ENCODE results near the gene PDZRN3.

The PDZRN3 gene

DNA sequence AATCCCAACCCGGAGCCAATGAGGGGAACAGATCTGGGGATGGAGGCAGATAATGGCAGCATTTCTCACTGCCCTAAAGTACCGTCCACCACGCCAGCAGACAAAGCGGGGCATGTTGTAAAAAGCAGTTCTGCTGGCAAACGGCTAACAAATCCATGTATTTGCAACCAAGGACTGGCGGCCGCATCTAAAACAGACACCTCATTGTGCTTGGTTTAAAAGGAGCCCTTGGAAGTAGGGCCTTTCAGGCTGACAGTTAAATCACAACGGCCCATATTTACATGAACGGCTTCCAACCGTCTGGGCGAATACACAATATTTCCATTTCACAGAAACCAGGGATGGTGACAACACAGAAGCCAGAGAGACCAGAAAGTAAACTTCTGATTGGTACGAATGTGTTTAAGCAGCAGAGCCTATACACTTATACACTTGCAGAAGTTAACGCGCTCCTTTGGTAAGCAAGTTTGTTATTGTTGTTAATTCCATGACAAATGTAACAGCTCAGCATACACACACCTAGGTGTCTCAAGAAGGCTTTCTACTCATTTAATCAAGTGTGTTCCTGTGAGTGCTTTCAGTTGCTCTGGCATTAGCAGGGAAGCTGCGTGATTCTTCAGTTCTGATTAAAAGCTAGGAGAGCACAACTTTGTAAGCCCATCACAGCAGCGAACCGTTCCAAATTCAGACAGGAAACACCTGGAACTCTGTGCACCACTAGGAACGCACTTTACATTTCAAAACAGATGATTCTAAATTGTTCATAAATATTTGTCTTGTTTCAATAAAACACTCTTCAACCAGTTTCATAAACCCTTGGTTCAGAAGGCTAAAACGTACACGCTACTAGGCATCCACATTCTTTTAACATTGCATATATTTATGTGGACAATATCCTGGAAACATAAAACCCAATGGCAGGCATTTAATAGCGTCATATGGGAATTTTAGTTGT lies 112.9 kb downstream of the PDZRN3 start:
- peak; percentile 74 for DNase-seq

DNA sequence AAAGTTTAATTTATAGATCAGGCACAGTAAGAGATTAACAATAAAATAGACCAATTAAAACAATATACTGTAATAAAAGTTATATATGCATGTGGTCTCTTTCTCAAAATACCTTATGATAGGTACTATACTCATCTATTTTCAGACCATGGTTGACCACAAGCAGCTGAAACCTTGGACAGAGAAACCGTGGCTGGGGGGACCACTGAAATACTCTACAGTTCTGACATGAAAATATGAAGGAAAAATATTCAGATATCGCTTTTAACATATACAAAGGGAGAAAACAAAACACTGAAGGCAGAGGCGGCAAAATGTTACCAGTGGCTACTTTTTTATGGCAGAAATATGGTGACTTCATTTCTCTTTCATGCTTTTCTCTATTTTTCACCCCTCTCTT lies 114.0 kb downstream of the PDZRN3 start:
- DNase-seq = no peak

DNA sequence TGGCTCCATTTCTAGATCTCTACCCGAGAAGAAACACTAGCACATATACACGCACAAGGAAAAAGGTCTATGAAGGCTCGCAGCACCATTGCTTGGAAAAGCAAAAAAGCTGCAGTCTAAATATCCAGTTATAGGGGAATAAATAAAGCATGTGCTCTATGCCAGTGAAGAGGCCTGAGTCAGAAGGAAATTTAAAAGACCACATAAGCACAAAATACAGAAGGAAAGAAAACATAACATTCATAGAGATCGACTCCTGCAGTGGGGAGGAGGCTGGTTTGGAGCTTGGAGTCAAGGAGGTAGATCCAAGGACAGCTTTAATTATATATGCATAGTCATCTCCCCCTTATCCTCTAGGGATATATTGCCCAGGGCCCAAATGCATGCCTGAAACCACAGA lies 114.4 kb downstream of the PDZRN3 start:
- peak; percentile 57 for DNase-seq

DNA sequence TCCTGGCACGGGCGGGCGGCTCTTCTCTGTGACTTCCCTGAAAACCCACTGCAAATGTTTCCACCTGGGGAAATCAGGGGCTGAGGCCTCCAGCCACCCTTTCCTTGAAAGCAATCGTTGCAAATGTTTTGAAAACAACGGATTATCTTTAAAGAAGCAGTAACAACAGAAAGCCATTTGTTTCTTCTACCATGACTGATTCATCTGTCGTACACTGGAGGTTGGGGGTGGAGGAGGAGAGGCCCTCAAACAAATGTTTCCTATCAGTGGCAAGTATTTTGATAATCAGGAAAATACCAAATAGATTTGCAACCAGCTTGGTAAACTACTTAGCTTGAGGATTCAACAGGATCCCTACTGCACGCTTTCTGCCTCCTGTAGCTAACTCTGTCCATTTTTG lies 114.9 kb downstream of the PDZRN3 start:
- DNase-seq = peak; percentile 56

DNA sequence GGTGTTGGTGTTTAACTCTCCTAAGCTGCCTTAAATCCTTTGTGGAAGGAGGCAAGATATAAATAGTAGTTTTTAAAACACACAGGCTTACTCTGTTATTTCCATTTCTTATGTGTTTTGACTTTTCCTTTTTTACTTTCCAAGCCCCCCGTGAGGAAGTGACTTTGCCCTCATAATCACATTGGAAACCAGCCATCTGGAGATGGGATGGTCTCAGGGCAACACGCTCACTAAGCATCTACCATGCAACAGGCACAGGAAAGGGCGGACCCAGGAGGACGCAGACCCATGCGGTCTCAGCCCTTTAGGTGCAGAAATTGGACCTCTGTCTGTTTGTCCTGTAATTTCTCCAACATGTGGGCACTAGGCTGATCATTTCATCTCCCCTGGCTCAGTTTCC lies 115.7 kb downstream of the PDZRN3 start:
- DNase-seq = no peak

DNA sequence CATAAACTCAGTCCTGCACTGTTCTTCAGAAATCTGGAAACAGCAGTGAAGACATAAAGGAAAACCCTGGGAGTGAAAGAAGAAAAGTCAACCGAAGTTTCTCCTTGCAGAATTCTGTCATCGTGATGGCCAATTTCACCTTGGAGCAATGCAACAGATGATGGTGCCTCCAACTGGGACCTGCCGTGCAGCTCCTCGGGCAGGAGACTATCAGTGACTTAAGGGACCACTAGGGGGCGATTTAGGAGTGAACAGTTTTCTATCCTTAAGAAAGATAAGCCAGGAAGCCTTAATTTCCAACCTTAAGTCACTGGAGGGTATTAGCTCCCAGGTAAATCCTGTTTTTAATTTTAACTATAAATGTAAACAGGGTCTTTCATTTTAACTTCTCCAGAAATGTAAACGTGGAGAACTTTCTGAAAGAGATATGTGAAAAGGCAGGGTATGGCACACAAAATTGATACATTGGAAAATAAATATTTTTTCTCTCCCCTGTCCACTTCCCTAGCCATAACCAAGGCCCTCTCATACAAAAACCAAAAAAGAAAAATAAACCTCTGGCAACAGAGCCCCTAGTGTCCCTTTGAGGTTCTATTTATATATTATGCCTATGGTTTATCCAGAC lies 116.3 kb downstream of the PDZRN3 start:
- DNase-seq = peak; percentile 67

DNA sequence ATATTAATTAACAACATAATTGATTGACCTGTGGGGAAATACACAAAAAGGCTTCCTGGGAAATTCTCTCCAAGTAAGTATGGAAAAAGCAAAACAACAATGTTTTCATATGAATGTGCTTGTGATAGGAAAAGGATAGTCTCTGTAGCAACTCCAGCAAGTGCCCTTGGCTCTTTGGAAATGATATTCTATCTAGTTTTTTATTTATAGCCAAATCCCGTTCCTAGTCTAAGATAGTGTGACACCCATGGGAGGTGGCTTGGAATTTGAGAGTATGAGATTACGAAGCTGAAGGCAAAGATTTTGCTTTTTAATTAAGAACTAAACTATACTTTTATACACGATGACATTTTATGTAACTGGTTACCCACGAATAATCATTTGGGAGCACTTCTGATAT lies 119.9 kb downstream of the PDZRN3 start:
- DNase-seq = no peak

DNA sequence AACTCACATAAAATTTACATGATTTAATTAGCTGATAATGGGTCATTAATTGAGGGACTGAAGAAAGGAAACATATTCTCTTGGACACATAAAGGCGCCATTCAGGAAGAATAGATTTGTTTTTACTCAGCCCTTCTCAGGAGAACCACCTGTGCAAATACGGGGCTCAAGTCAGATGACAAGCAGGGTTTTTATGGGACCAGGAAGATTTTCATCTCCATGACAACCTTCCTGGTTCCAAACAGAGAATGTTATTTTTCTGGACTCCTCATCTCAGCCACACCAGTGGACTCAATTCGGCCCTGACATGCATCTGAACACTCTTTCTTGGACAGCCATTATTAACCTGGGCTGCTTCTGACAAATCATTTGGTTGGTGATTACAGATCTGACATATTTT lies 120.5 kb downstream of the PDZRN3 start:
- DNase-seq = no peak

DNA sequence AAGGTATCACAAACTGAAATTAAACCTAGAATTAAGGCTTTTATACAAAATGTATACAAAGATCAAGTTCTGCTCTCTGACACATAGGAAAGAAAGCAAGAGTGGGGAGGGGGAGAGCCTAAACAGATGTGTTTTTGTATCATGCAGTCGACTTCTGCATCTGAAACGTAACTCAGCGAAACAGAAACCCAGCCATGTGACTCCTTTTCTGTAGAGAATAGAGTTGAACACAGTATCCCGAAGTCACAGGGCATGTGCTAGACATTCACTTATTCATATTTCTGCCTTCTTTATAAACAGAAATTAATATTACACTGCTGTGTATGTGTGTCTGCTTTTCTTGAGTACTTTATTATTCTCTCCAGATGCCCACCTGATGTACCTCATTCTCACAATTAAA lies 121.0 kb downstream of the PDZRN3 start:
- peak; percentile 29 for DNase-seq

DNA sequence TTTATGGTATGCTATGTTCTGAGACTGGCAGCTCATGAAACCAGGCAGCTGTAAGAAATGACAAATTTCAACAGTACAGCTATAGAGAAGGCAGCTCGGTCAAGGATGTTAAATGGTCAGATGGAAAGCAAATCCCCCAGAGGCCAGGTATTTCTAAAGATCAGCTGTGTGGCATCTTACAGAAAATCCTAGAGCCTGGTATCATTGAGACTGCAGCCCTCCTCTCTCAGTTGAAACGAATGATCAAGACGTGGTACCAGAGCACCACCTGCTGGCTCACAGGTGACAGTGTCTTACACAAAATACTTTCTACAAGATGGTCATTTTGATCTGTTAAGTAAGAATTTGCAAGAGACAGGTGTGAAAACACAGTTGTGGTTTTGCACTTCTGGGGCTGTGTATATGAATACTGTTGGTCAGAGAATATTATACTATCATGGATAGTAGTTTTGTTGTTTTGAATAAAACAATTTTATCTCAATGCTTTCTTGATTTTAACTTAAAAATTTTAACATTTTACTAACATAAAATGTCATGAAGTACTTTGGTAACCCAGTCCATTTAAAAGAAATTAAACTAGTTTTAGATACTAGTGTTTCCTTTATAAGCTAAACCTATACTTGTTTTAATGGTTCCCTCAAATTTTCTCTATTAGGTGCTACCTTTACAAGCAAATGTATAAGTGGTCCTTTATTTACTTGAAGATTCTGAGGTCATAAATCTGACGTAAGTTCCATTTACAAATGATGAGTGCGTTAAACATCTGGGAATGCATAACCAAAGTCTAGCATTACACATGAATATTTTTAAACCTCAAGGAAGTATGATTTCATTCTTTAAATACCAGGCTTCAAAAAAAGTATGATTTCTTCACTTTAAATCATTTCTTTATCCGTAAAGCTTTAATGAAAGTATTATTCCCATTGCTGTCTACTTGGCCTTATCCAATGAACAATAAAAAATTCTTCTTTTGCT lies 121.8 kb downstream of the PDZRN3 start:
- peak; percentile 92 for DNase-seq

DNA sequence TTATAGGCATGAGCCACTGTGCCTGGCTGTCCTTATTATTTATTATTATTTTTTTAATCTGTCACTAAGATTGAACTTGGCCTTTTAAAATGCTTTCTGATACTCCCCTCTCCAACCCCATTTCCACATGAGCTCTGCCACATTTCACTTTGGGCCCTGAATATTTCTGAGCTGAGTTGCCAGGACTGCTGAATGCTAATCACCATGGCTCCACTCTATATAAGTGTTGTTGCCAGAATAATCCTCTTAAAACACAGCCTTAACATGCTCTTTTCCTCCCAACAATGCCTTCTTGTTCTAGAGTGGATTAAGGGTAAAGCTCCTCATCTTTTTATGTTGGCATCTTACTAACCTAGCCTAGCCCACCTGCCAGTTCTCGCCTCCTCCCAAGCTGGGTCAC lies 124.4 kb downstream of the PDZRN3 start:
- DNase-seq = peak; percentile 33

DNA sequence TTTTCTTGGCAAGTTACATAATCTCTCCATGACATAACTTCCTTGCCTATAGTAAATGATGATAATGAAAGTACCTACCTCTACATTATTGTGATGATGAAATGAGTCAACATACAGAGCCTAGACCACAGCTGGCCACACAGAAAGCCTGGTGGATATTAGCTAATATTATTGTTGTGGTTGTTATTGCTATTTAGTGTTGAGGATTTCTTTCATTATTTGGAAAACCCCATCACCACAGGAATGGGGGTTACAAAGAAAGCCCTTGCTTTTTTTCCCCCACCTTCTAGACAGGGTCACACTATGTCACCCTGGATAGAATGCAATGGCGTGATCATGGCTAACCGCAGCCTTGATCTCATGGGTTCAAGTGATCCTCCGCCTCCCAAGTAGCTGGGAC lies 125.0 kb downstream of the PDZRN3 start:
- peak; percentile 46 for DNase-seq

DNA sequence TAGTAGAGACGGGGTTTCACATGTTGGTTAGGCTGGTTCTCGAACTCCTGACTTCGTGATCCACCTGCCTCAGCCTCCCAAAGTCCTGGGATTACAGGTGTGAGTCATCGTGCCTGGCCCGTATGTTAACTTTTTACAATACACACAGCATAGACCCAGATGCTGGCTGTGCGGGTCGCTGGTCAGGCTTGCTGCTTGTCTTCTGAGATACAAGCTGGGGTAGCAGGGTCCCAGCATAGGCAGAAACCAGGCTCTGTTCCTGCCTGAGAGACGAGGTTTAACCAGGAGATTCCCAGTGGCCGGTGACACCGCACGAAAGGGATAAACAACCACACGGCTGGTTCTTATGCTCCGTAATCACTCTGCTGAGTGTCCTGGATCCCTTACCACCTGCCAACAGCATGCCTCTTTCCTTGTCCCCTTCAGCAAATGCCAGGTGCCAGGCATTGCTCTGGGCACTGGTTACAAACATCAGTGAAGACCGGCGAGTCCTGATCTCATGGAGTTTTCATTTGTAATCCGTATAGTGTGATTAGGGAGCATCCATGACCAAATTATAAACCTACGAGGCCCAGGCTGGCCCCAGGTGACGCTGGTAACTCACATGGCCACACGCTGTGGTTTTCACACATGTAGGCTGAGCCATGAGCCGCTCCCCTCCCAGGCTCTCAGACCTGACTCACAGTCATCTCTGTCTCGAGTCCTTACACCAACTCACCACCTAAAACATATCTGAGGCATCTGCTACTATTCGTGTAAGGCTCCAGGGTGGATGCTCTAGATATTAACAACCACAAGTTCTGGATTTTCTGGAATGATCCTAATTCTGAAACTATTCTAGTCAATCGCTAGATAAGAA lies 125.7 kb downstream of the PDZRN3 start:
- peak; percentile 48 for DNase-seq

DNA sequence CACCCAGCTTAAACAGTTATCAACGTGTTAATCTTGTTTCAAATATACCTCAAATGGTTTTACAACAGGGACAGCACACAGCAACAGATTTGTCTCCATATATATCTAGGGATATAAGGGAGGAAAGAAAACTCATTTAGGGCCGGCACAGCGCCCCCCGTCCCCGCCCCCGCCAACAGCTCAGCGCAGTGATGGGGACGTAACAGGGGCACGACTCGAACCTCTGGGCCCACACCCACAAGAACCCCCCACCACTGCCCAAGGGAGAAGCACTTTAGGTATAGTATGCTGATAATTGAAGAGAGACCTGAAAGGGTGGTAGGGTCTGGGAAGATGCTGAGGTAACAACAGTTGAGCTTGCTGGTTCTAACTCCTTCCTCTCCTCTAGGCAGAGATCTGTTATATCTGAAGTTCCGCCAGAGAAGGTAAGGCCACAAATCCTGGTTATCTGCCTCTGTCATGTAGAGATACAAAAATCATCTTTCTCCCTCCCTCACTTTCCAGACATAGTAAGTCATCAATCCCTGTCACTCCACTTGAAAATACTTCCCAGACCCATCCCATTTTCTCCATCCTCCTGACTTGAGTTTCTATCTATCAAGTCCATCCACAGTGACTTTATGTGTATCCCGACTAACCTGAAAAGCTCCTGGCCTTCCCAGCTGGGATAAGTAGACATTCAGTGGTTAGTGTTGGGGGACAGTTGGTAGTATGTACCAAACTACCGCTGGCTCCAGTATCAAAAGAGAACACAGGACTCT lies 126.9 kb downstream of the PDZRN3 start:
- no peak for DNase-seq

DNA sequence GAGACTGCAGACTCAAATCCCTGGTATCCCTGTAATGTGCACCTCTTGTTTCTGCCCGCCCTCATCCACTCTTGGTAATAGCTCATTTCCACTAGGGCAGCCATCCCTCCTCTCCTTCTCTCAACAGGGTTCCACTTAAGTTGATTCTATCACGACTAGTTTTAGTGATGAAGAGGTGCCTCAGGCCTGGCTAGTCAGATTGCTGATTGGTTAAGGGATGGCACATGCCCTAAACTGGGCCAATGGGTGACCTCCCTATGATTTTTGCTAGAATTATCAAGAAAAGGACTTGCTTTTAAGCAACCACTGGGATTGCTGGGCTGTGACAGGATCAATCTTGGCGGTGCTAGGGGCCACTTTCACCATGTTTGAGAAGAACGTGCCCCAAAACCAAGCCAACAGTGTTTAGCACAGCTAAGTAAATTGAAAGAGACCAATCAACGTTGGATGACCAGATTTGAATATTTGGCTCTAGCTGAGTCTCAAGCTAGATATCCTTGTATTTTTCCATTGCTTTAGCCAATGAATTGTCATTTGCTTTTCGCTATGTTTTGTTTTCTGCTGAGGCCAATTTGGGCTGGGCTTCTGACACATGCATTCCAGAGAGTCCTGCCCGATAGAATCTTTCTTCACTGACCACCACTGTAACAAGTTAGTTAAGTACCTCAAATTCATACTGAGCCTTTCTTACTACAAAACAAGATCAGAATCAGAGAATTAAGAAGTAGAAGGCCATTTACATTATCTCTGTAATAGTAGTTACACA lies 131.0 kb downstream of the PDZRN3 start:
- peak; percentile 67 for DNase-seq

DNA sequence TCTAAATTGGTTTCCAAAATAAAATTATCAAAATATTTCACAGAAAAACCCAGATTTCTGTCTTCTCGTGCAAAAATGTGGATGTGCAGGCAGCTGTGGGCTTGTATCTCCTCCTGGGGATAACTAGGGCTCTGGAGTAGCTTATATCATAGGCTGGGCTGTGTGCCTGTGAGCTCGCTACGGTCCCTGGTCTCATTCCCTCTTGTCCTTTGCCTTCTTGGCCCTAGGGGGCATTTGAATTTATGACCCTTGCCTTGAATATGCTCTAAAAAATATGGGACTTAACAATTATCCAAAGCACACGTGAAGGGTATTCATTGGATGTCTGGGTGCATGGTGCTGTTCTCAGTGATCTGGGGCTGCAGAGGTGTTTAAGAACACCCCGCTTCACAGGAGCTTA lies 132.6 kb downstream of the PDZRN3 start:
- DNase-seq = no peak

DNA sequence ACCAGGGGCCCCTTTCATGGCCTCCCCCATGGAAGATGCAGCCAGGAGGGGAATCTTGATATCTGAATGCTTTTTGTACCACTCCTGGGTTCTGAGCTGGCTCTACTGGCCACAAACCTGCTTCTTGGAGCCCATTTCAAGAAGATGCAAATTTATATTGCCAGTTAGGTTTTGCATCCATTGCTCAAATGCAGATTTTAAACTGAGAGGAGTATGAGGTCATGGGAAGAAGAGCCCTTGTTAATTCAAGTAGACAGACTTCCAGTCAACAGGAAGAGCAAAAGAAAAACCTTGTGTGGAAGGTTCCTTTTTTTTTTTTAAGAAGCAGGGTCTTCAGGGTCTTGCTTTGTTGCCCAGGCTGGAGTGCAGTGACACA lies 133.5 kb downstream of the PDZRN3 start:
- no peak for DNase-seq

DNA sequence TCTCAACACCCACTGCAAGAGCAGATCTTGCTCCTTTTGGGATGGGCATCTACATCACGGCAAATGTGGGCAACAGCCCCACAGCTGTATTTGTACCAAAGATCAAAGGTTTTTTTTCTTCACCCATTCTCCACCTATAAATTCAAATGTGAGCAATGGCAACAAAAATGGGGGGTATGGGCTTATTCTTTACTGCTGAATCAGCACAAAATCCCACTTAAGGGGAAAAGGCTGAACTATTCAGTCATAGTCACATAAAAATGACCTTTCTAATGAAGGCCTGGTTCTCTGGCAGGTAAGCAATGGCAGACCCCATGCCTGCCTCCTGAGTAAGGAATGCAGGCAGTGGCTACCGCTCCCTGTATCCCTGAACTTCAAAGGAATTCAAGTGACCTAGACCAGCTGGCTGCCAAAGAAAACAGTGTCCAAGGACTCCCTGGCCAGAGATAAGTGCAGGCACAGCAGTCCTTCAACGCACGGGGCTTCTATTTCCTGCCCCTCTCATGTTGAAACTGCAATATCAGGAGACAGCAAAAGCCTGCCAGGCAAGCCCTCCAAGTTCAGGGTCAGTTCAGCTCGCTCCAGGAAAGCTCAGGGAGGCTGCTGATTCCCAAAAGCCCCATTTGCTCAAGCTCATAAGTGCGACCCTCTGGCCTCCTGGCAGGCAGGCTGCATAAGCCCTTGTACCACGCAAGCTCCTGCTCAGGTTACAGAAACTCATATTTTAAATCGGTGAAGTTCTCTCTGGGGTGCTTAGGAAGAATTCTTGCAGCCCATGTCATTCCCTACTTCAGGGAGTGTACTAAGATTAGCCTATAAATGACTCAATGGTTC lies 134.1 kb downstream of the PDZRN3 start:
- DNase-seq = peak; percentile 84

DNA sequence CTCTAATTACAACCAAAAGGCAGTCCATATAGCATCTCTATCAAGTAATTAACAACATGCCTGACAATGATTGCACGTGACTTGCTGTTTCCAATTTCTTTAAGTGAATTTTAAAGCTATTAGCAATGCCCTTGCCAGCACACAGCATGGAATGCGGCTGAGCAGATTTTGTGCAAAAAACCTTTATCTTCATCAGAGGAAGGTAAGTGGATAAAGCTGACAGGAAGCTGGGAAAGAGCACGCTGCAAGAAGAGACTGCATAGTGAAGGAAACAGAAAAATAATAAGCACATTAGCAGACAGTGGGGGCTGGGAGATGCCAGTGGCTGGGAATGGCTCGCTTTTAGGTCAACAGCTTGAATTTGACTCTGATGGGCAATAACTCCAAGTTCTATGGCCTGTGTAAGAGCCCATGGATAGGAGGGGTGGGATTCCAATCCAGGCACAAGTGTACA lies 138.8 kb downstream of the PDZRN3 start:
- peak; percentile 64 for DNase-seq

Measured in fibroblast of skin of right quadriceps (primary cell).